ENCODE measurements around the gene LAIR2.
A peak's percentile ranks its signal among the peaks of the same experiment; 100 is the strongest.

The LAIR2 gene

GRCh38 chr19:54470276-54470887, 32.2 kb upstream of the LAIR2 start:
- Histone ChIP-seq H4K91ac (ENCODE audit: low read depth, low read length) (no peak overlapping the region), H3K9ac (ENCODE audit: low read length) (no peak overlapping the region), H3K36me3 (ENCODE audit: control insufficient read depth in 1 of 2, insufficient read depth in 2 of 2, low read length in 2 of 2) (no peaks in the 10 kb centered on the region), H3K4ac (ENCODE audit: low read depth, low read length) (no peak overlapping the region), H3K4me2 (ENCODE audit: low read length) (no peak overlapping the region), H3K23ac (ENCODE audit: low read length) (no peak overlapping the region), H3K9me3 (ENCODE audit: insufficient read depth, low read depth, low read length) (no peaks in the 10 kb centered on the region), H3K27me3 (ENCODE audit: insufficient read depth, low read length) (peaks cover 12% of the 10 kb centered on the region), H2AK5ac (ENCODE audit: low read length) (no peak overlapping the region), H3K79me2 (ENCODE audit: control insufficient read depth, insufficient read depth, low read length, poor library complexity) (no peaks in the 10 kb centered on the region), H3K79me1 (ENCODE audit: low read length) (peaks cover 5% of the 10 kb centered on the region), H2AFZ (ENCODE audit: insufficient read depth, low read length, poor library complexity) (no peak overlapping the region), H4K12ac (ENCODE audit: low read depth, low read length) (no peak overlapping the region), H3K27ac (ENCODE audit: low read depth, low read length) (no peak overlapping the region), H3K4me1 (ENCODE audit: control insufficient read depth in 1 of 2, insufficient read depth in 2 of 2, low read length in 2 of 2) (peaks cover 12 to 19% of the 10 kb centered on the region in 2 experiments), H2BK5ac (ENCODE audit: low read depth, low read length, poor library complexity) (no peak overlapping the region), H3K18ac (ENCODE audit: low read length) (no peak overlapping the region), H3K4me3 (ENCODE audit: low read depth, low read length) (no peak overlapping the region), H4K8ac (ENCODE audit: low read depth, low read length) (no peak overlapping the region), H3K14ac (ENCODE audit: low read length) (no peak overlapping the region), H2BK120ac (ENCODE audit: insufficient read depth, low read length, poor library complexity) (no peak overlapping the region), H2BK12ac (ENCODE audit: low read length) (no peak overlapping the region)
- DNase-seq: no peak
- WGBS (ENCODE audit: extremely low coverage, insufficient coverage, insufficient read length): no CpG with 5 or more reads among the region's 10 CpGs

DNA sequence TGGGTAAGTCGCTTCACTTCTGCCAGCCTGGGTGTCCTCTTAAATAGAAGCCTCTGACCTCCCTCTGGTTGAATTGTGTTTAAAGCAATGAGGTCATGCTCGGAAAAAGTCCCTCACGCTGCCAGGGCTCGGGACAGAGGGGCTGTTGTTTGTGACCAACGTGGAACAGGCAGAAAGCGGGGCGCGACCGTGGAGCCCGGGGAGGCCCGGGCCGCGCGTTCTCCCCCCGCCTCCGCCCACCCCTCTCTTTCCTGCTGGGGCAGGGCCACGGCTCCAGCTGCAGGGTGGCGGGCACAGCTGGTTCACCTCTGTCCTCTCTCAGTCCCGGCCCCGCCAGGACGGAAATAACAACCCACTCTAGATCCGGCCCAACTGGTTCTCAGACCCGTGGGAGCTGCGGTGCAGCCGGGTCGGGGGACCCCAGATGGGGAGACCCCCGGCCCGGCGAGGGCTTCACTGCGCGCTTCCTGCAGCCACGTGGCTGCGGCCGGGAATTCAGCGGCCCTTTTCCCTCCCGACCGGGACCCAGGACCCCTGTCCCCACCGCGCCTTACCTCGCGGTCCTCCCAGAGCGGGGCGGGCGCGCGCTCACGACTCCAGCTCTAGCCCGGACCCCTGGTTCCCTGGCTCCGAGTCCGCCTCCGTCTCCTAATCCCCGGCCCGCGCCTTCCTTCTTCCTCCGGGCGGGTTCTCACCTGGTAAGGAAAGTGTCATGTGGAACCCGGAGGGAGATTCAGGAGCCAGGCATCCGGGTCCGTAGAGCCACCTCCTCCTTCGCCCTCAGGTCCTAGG, 31.4 kb upstream of the LAIR2 start:
- H3K27me3 ChIP-seq (ENCODE audit: insufficient read depth, low read length): peaks cover 12% of the 10 kb centered on the region
- no peaks in the 10 kb centered on the region for H3K9me3 ChIP-seq (ENCODE audit: insufficient read depth, low read depth, low read length)
- H2BK12ac ChIP-seq (ENCODE audit: low read length): no peak overlapping the region
- H4K8ac ChIP-seq (ENCODE audit: low read depth, low read length): peak overlapping the region; percentile 20
- no peaks in the 10 kb centered on the region for H3K36me3 ChIP-seq (ENCODE audit: control insufficient read depth in 1 of 2, insufficient read depth in 2 of 2, low read length in 2 of 2)
- WGBS (ENCODE audit: extremely low coverage, insufficient coverage, insufficient read length): no CpG with 5 or more reads among the region's 60 CpGs
- H3K18ac ChIP-seq (ENCODE audit: low read length): no peak overlapping the region
- H3K79me1 ChIP-seq (ENCODE audit: low read length): peaks cover 5% of the 10 kb centered on the region
- peaks cover 12 to 19% of the 10 kb centered on the region in 2 experiments for H3K4me1 ChIP-seq (ENCODE audit: control insufficient read depth in 1 of 2, insufficient read depth in 2 of 2, low read length in 2 of 2)
- H2AFZ ChIP-seq (ENCODE audit: insufficient read depth, low read length, poor library complexity): no peak overlapping the region
- H4K91ac ChIP-seq (ENCODE audit: low read depth, low read length): peak overlapping the region; percentile 10
- H2BK120ac ChIP-seq (ENCODE audit: insufficient read depth, low read length, poor library complexity): no peak overlapping the region
- H3K4me2 ChIP-seq (ENCODE audit: low read length): peak overlapping the region; percentile 71
- no peak overlapping the region for H3K9ac ChIP-seq (ENCODE audit: low read length)
- no peak overlapping the region for H2BK5ac ChIP-seq (ENCODE audit: low read depth, low read length, poor library complexity)
- DNase-seq: peak; percentile 72 to 78
- H2AK5ac ChIP-seq (ENCODE audit: low read length): no peak overlapping the region
- H4K12ac ChIP-seq (ENCODE audit: low read depth, low read length): no peak overlapping the region
- H3K79me2 ChIP-seq (ENCODE audit: control insufficient read depth, insufficient read depth, low read length, poor library complexity): no peaks in the 10 kb centered on the region
- no peak overlapping the region for H3K27ac ChIP-seq (ENCODE audit: low read depth, low read length)
- no peak overlapping the region for H3K14ac ChIP-seq (ENCODE audit: low read length)
- no peak overlapping the region for H3K23ac ChIP-seq (ENCODE audit: low read length)
- peak overlapping the region; percentile 55 for H3K4me3 ChIP-seq (ENCODE audit: low read depth, low read length)
- H3K4ac ChIP-seq (ENCODE audit: low read depth, low read length): no peak overlapping the region

- no peak within 1 kb of the TSS for H3K18ac ChIP-seq (ENCODE audit: low read length)
- H3K36me3 ChIP-seq (ENCODE audit: control insufficient read depth in 1 of 2, insufficient read depth in 2 of 2, low read length in 2 of 2): no peaks in the 10 kb centered on the region
- peak within 1 kb of the TSS; percentile 11 for H3K27ac ChIP-seq (ENCODE audit: low read depth, low read length)
- H4K91ac ChIP-seq (ENCODE audit: low read depth, low read length): peak within 1 kb of the TSS; percentile 29
- no peaks in the 10 kb centered on the region for H3K9me3 ChIP-seq (ENCODE audit: insufficient read depth, low read depth, low read length)
- peak within 1 kb of the TSS; percentile 27 for H3K9ac ChIP-seq (ENCODE audit: low read length)
- H3K79me2 ChIP-seq (ENCODE audit: control insufficient read depth, insufficient read depth, low read length, poor library complexity): no peaks in the 10 kb centered on the region
- H3K14ac ChIP-seq (ENCODE audit: low read length): peak within 1 kb of the TSS; percentile 48
- H2BK5ac ChIP-seq (ENCODE audit: low read depth, low read length, poor library complexity): peak within 1 kb of the TSS; percentile 7
- no peak within 1 kb of the TSS for H2BK120ac ChIP-seq (ENCODE audit: insufficient read depth, low read length, poor library complexity)
- peak within 1 kb of the TSS; percentile 63 for H3K4me2 ChIP-seq (ENCODE audit: low read length)
- peak within 1 kb of the TSS; percentile 22 for H4K12ac ChIP-seq (ENCODE audit: low read depth, low read length)
- peak within 1 kb of the TSS; percentile 35 for H2BK12ac ChIP-seq (ENCODE audit: low read length)
- H3K27me3 ChIP-seq (ENCODE audit: insufficient read depth, low read length): peaks cover 12% of the 10 kb centered on the region
- H3K4me1 ChIP-seq (ENCODE audit: control insufficient read depth in 1 of 2, insufficient read depth in 2 of 2, low read length in 2 of 2): peaks cover 12 to 19% of the 10 kb centered on the region in 2 experiments
- no peak within 1 kb of the TSS for H3K23ac ChIP-seq (ENCODE audit: low read length)
- DNase-seq: peak; percentile 60 to 72
- peak within 1 kb of the TSS; percentile 38 for H2AFZ ChIP-seq (ENCODE audit: insufficient read depth, low read length, poor library complexity)
- H3K79me1 ChIP-seq (ENCODE audit: low read length): peaks cover 5% of the 10 kb centered on the region
- no CpG with 5 or more reads among the region's 14 CpGs for WGBS (ENCODE audit: extremely low coverage, insufficient coverage, insufficient read length)
- H3K4ac ChIP-seq (ENCODE audit: low read depth, low read length): peak within 1 kb of the TSS; percentile 11
- H4K8ac ChIP-seq (ENCODE audit: low read depth, low read length): peak within 1 kb of the TSS; percentile 59
- H2AK5ac ChIP-seq (ENCODE audit: low read length): peak within 1 kb of the TSS; percentile 11
- H3K4me3 ChIP-seq (ENCODE audit: low read depth, low read length): no peak within 1 kb of the TSS
These were observed 29.4 kb upstream of the LAIR2 start, which contains the start of gene CDC42EP5 for GRCh38 chr19:54473071-54473891. CDC42EP5 (minus strand) TSS chr19:54473296; CDS start chr19:54465547, 7,749 bp downstream.

GRCh38 chr19:54473892-54474372, 28.7 kb upstream of the LAIR2 start:
- DNase-seq: no peak
- Histone ChIP-seq H3K4ac (ENCODE audit: low read depth, low read length) (no peak overlapping the region), H2AK5ac (ENCODE audit: low read length) (peak overlapping the region; percentile 11), H3K4me1 (ENCODE audit: control insufficient read depth in 1 of 2, insufficient read depth in 2 of 2, low read length in 2 of 2) (peaks cover 12 to 19% of the 10 kb centered on the region in 2 experiments), H3K36me3 (ENCODE audit: control insufficient read depth in 1 of 2, insufficient read depth in 2 of 2, low read length in 2 of 2) (no peaks in the 10 kb centered on the region), H3K23ac (ENCODE audit: low read length) (no peak overlapping the region), H4K8ac (ENCODE audit: low read depth, low read length) (peak overlapping the region; percentile 59), H2BK12ac (ENCODE audit: low read length) (peak overlapping the region; percentile 35), H3K27ac (ENCODE audit: low read depth, low read length) (peak overlapping the region; percentile 11), H4K91ac (ENCODE audit: low read depth, low read length) (peak overlapping the region; percentile 29), H2BK120ac (ENCODE audit: insufficient read depth, low read length, poor library complexity) (no peak overlapping the region), H3K79me1 (ENCODE audit: low read length) (peaks cover 5% of the 10 kb centered on the region), H3K9me3 (ENCODE audit: insufficient read depth, low read depth, low read length) (no peaks in the 10 kb centered on the region), H3K18ac (ENCODE audit: low read length) (no peak overlapping the region), H3K4me2 (ENCODE audit: low read length) (no peak overlapping the region), H3K27me3 (ENCODE audit: insufficient read depth, low read length) (peaks cover 12% of the 10 kb centered on the region), H3K79me2 (ENCODE audit: control insufficient read depth, insufficient read depth, low read length, poor library complexity) (no peaks in the 10 kb centered on the region), H3K4me3 (ENCODE audit: low read depth, low read length) (no peak overlapping the region), H4K12ac (ENCODE audit: low read depth, low read length) (no peak overlapping the region), H2AFZ (ENCODE audit: insufficient read depth, low read length, poor library complexity) (peak overlapping the region; percentile 38), H3K9ac (ENCODE audit: low read length) (no peak overlapping the region), H2BK5ac (ENCODE audit: low read depth, low read length, poor library complexity) (peak overlapping the region; percentile 7), H3K14ac (ENCODE audit: low read length) (peak overlapping the region; percentile 48)
- no CpG with 5 or more reads among the region's 6 CpGs for WGBS (ENCODE audit: extremely low coverage, insufficient coverage, insufficient read length)
